HepG2 (cell line): Measurements from ENCODE around the gene ACSL1. TPM values are rescaled to one million over a fixed set of nuclear protein-coding genes. Genes with fewer than 3 reads are reported as not detected.

Source experiments
- ATAC-seq: fragments of 200-7000 bp; cut with Tn5 transposase; 3 replicates; pipeline ENCODE4 v1.9.1; 2020; ENCODE audit warnings: mild to moderate bottlenecking, moderate library complexity
- BruUV-seq: library from RNA; stranded (reverse); fragments of 400-500 nt; replicated peaks from 2 replicates; lab custom pipeline; 2021; lab: Mats Ljungman, UMichigan
- CTCF ChIA-PET: fragments of 300-600 bp; formaldehyde crosslinking; extraction: SDS; loops from one replicate; lab custom pipeline; 2021; ENCODE audit warnings: low total read pairs, inconsistent platforms, low intra/inter-chr PET ratio; lab: Yijun Ruan, JAX
- POLR2A ChIA-PET: fragments of 350-600 bp; sonication (Branson Sonifier 250); formaldehyde crosslinking; loops from one replicate; lab custom pipeline; 2020; ENCODE audit warnings: antibody characterized with exemption, inconsistent platforms; lab: Yijun Ruan, JAX
- DNase-seq: peaks from one replicate; pipeline ENCODE4 v3.0.0-alpha.2; 2015; ENCODE audit warnings: low spot score
- FAIRE-seq: peaks from 3 replicates; lab custom pipeline; 2011; peaks lifted over from hg19 to GRCh38; lab: Jason Lieb, UNC
- H2AFZ ChIP-seq: one replicate; pipeline ENCODE4 v1.6.1; 2011; ENCODE audit warnings: low read length, inconsistent platforms
- H3K27ac ChIP-seq: fragments of 300-600 bp; 3 replicates; pipeline ENCODE4 v1.8.0; 2011; ENCODE audit warnings: mixed run types, mild to moderate bottlenecking, mixed read lengths, low read length, inconsistent platforms; ENCODE audit not compliant: insufficient read depth; ENCODE audit errors: extremely low read length
- H3K27me3 ChIP-seq, 2 experiments: fragments of 200-600 bp in 1 of 2; 2 replicates in 1 of 2; 3 replicates in 1 of 2; pipeline versions ENCODE4 v1.6.0 to v1.8.0; 2011; ENCODE audit warnings: low read length in 2 of 2, mild to moderate bottlenecking in 2 of 2, moderate library complexity in 2 of 2, inconsistent platforms in 1 of 2; ENCODE audit not compliant: insufficient read depth in 2 of 2, control insufficient read depth in 1 of 2
- H3K36me3 ChIP-seq, 2 experiments: fragments of 200-600 bp in 1 of 2; replicated peaks in 1 of 2; 2 replicates in 1 of 2; 3 replicates in 1 of 2; pipeline versions ENCODE4 v1.5.1 to v1.8.0; 2011; ENCODE audit warnings: low read length in 2 of 2, inconsistent platforms in 1 of 2; ENCODE audit not compliant: insufficient read depth in 2 of 2, control insufficient read depth in 1 of 2
- H3K4me1 ChIP-seq: 2 replicates; pipeline ENCODE4 v1.5.1; 2012; ENCODE audit warnings: low read length, inconsistent platforms; ENCODE audit not compliant: insufficient read depth
- H3K4me2 ChIP-seq: 2 replicates; pipeline ENCODE4 v1.6.0; 2011; ENCODE audit warnings: low read depth, low read length, inconsistent platforms
- H3K4me3 ChIP-seq, 3 experiments: fragments of 200-600 bp in 1 of 3; sonication (generic), shearing (Covaris generic) in 1 of 3; replicated peaks in 1 of 3; 2 replicates each; pipeline ENCODE4 v1.5.1; 2011 to 2016; ENCODE audit warnings: low read length in 3 of 3, inconsistent platforms in 2 of 3, low read depth in 2 of 3, mild to moderate bottlenecking in 2 of 3, control low read depth in 1 of 3, mixed read lengths in 1 of 3; ENCODE audit not compliant: insufficient read depth in 1 of 3
- H3K79me2 ChIP-seq: one replicate; pipeline ENCODE4 v1.6.1; 2011; ENCODE audit warnings: low read length, inconsistent platforms; ENCODE audit not compliant: insufficient read depth
- H3K9ac ChIP-seq: 2 replicates; pipeline ENCODE4 v1.6.0; 2011; ENCODE audit warnings: mild to moderate bottlenecking, low read depth, low read length, inconsistent platforms; ENCODE audit not compliant: insufficient read depth
- H3K9me3 ChIP-seq: 2 replicates; pipeline ENCODE4 v1.5.1; 2012; ENCODE audit warnings: mild to moderate bottlenecking, low read length
- H4K20me1 ChIP-seq: 2 replicates; pipeline ENCODE4 v1.6.0; 2011; ENCODE audit warnings: inconsistent platforms, mild to moderate bottlenecking, low read length, moderate library complexity; ENCODE audit not compliant: insufficient read depth
- ATF7 ChIP-seq, 2 experiments: fragments of 450-650 bp in 1 of 2; sonication (generic) in 1 of 2; formaldehyde crosslinking in 1 of 2; IDR thresholded peaks; 2 replicates each; pipeline versions ENCODE4 v1.4.0 to v1.6.1; 2016 to 2020; ENCODE audit warnings: antibody characterized with exemption in 1 of 2, mild to moderate bottlenecking in 1 of 2, missing genetic modification reagents in 1 of 2
- ATM ChIP-seq: fragments of 450-650 bp; IDR thresholded peaks from 2 replicates; pipeline ENCODE4 v1.7.1; 2017; ENCODE audit warnings: mild to moderate bottlenecking, borderline replicate concordance
- PRMT3 ChIP-seq: sonication (generic); formaldehyde crosslinking; IDR thresholded peaks from 2 replicates; pipeline ENCODE4 v1.8.1; 2022; ENCODE audit warnings: low read depth, mild to moderate bottlenecking, moderate library complexity, missing genetic modification reagents, borderline replicate concordance
- SAP130 ChIP-seq: IDR thresholded peaks from 2 replicates; pipeline ENCODE4 v1.6.1; 2016; ENCODE audit warnings: low read depth
- THAP11 ChIP-seq: IDR thresholded peaks from 2 replicates; pipeline ENCODE4 v1.6.1; 2016; ENCODE audit warnings: missing biosample characterization, missing genetic modification reagents
- ZFYVE20 ChIP-seq: sonication (generic); formaldehyde crosslinking; IDR thresholded peaks from 2 replicates; pipeline ENCODE4 v1.8.0; 2023; ENCODE audit warnings: low read depth, mild to moderate bottlenecking, moderate library complexity, missing genetic modification reagents, borderline replicate concordance
- ZNF33B ChIP-seq: sonication (generic); formaldehyde crosslinking; IDR thresholded peaks from 2 replicates; pipeline ENCODE4 v1.5.1; 2020; ENCODE audit warnings: mild to moderate bottlenecking, missing genetic modification reagents
- ZNF557 ChIP-seq: sonication (generic); formaldehyde crosslinking; IDR thresholded peaks from 2 replicates; pipeline ENCODE4 v1.4.0; 2020; ENCODE audit warnings: missing genetic modification reagents
- ZNF761 ChIP-seq: sonication (generic); formaldehyde crosslinking; conservative IDR thresholded peaks from 2 replicates; pipeline ENCODE4 v1.4.0; 2020; ENCODE audit warnings: mild to moderate bottlenecking, missing genetic modification reagents
- WGBS: methylation state at CpG from one replicate; pipeline ENCODE4 v1.1.6; 2017; ENCODE audit warnings: low lambda C conversion rate; 5-methylcytosine and 5-hydroxymethylcytosine counted together
- in situ Hi-C: cut with HindIII; loops from 2 replicates; pipeline ENCODE4 v1.10.0; 2017; ENCODE audit warnings: low pct_unique_long_range_greater_than_20kb; ENCODE audit not compliant: extremely low pct_ligation_motif_present
- intact Hi-C: fragments of 100-400 bp; cut with micrococcal nuclease; formaldehyde crosslinking; loops from one replicate; pipeline ENCODE4 v1.10.0; 2022; ENCODE audit not compliant: unreplicated experiment
- polyA plus RNA-seq, 8 experiments: library from polyadenylated mRNA; depleted of rRNA in 3 of 8; stranded (reverse) in 7 of 8; unstranded in 1 of 8; fragments of >200 nt; fragmentation: Illumina TruSeq in 4 of 8; extraction: Trizol in 4 of 8; gene quantifications; 2 replicates each; pipeline versions ENCODE4 v1.2.1 to v1.2.3, GENCODE V29; 2011 to 2016; ENCODE audit warnings: low read depth in 4 of 8, missing spikeins in 1 of 8, mixed read lengths in 1 of 8; ENCODE audit not compliant: insufficient read depth in 1 of 8
- total RNA-seq, 5 experiments: library from RNA; depleted of rRNA; stranded (reverse); fragments of >200 nt; fragmentation: Illumina TruSeq; extraction: Trizol; gene quantifications; 2 replicates each; pipeline ENCODE4 v1.2.3, GENCODE V29; 2016; ENCODE audit warnings: low read depth in 1 of 5
- TF ChIP-seq, protein P1 (sequence below): sonication (generic); formaldehyde crosslinking; IDR thresholded peaks from 2 replicates; pipeline ENCODE4 v1.4.0; 2020; ENCODE audit warnings: mild to moderate bottlenecking, missing genetic modification reagents
- TF ChIP-seq, protein P2 (sequence below): IDR thresholded peaks from 2 replicates; pipeline ENCODE4 v1.6.1; 2016; ENCODE audit warnings: mild to moderate bottlenecking
- TF ChIP-seq, protein P3 (sequence below): sonication (generic); formaldehyde crosslinking; IDR thresholded peaks from 2 replicates; pipeline ENCODE4 v1.8.0; 2022; ENCODE audit warnings: missing genetic modification reagents, low read depth, mild to moderate bottlenecking, borderline replicate concordance

ACSL1 gene
- total and polyA plus RNA-seq, 2 of the 13 experiments (the other 11 are each of a cell fraction or from before 2014, with no cell fraction given), result 10.0 to 29.8 TPM

DNA sequence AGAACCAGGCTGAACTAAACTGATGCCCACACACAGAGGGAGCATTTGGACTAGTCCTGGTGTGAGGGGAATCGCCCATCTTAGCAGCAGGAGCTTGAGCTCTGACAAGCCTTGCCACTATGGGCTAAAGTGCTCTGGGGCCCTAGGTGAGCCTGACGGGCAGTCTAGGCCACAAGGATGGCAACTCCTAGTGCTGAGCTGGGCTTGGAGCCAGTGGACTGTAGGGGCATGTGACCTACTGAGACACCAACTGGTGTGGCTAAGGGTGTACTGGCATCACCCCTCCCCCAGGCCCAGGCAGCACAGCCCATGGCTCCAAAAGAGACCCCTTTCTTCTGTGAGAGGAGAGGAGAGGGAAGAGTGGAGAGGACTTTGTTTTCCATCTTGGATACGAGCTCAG lies 106.4 kb downstream of the ACSL1 start:
- no peak overlapping the region for H3K9ac ChIP-seq
- no peaks in the 10 kb centered on the region for H3K27me3 ChIP-seq
- H2AFZ ChIP-seq, result no peak overlapping the region
- FAIRE-seq (no peak), DNase-seq (no peak), ATAC-seq (no peak; the same call in 2 of the 3 replicates)
- peaks cover 10% of the 10 kb centered on the region for H3K79me2 ChIP-seq
- no peak overlapping the region for H3K27ac ChIP-seq
- WGBS, result 100% methylated on average over 2 of the region's 3 CpGs
- no peaks in the 10 kb centered on the region for H4K20me1 ChIP-seq
- ChIA-PET CTCF (no interaction called here), POLR2A (no interaction called here)
- no peaks in the 10 kb centered on the region for H3K9me3 ChIP-seq
- TF ChIP-seq ZFYVE20 (CRISPR knock-in tag), result no peak
- no peak for TF ChIP-seq ZNF557 (CRISPR knock-in tag)
- TF ChIP-seq, protein P1, sequence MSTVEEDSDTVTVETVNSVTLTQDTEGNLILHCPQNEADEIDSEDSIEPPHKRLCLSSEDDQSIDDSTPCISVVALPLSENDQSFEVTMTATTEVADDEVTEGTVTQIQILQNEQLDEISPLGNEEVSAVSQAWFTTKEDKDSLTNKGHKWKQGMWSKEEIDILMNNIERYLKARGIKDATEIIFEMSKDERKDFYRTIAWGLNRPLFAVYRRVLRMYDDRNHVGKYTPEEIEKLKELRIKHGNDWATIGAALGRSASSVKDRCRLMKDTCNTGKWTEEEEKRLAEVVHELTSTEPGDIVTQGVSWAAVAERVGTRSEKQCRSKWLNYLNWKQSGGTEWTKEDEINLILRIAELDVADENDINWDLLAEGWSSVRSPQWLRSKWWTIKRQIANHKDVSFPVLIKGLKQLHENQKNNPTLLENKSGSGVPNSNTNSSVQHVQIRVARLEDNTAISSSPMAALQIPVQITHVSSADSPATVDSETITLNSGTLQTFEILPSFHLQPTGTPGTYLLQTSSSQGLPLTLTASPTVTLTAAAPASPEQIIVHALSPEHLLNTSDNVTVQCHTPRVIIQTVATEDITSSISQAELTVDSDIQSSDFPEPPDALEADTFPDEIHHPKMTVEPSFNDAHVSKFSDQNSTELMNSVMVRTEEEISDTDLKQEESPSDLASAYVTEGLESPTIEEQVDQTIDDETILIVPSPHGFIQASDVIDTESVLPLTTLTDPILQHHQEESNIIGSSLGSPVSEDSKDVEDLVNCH (CRISPR knock-in tag), result no peak
- TF ChIP-seq SAP130 (CRISPR knock-in tag), result no peak
- no peak for TF ChIP-seq THAP11 (CRISPR knock-in tag)
- TF ChIP-seq, protein P2, sequence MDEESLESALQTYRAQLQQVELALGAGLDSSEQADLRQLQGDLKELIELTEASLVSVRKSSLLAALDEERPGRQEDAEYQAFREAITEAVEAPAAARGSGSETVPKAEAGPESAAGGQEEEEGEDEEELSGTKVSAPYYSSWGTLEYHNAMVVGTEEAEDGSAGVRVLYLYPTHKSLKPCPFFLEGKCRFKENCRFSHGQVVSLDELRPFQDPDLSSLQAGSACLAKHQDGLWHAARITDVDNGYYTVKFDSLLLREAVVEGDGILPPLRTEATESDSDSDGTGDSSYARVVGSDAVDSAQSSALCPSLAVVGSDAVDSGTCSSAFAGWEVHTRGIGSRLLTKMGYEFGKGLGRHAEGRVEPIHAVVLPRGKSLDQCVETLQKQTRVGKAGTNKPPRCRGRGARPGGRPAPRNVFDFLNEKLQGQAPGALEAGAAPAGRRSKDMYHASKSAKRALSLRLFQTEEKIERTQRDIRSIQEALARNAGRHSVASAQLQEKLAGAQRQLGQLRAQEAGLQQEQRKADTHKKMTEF (CRISPR knock-in tag), result no peak
- no peak for TF ChIP-seq ATF7 (IDR thresholded peaks at IDR 0.05)
- TF ChIP-seq ATF7 (CRISPR knock-in tag; IDR thresholded peaks at IDR 0.05), result no peak
- TF ChIP-seq, protein P3, sequence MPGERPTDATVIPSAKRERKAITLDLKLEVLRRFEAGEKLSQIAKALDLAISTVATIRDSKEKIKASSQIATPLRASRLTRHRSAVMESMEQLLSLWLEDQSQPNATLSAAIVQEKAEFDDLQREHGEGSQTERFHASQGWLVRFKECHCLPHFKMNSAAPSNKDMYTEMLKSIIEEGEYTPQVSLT, result no peak
- TF ChIP-seq PRMT3 (CRISPR knock-in tag), result no peak
- TF ChIP-seq ZNF33B (CRISPR knock-in tag), result no peak
- no peak for TF ChIP-seq ZNF761 (CRISPR knock-in tag)
- TF ChIP-seq ATM, result no peak
- H3K4me1 ChIP-seq, result no peaks in the 10 kb centered on the region
- H3K36me3 ChIP-seq, result peaks cover 3 to 56% of the 10 kb centered on the region in 2 experiments
- no peak overlapping the region for H3K4me3 ChIP-seq
- intact Hi-C loops, result no loop called here
- in situ Hi-C loops, result no loop called here
- no peak overlapping the region for H3K4me2 ChIP-seq
- BruUV-seq, result no TSS peak
